Kidney (tissue), 14 donors: ENCODE results near the gene ETFRF1. TPM values are rescaled to one million over a fixed set of nuclear protein-coding genes. Genes with fewer than 3 reads are reported as not detected.

Experiments used
- DNase-seq, 5 donors: peaks; one replicate each; pipeline ENCODE4 v3.0.0-alpha.2; 2013 to 2020
- FAIRE-seq: peaks from 2 replicates; lab custom pipeline; 2012; peaks lifted over from hg19 to GRCh38; lab: Jason Lieb, UNC
- H3K27ac ChIP-seq, 2 donors: one replicate each; pipeline ENCODE4 v1.7.0; 2013; ENCODE audit warnings: low read depth in 2 of 2, low read length in 2 of 2, inconsistent platforms in 1 of 2
- H3K27me3 ChIP-seq: one replicate; pipeline ENCODE4 v1.7.1; 2013; ENCODE audit warnings: low read length, inconsistent platforms; ENCODE audit not compliant: control insufficient read depth, insufficient read depth
- H3K36me3 ChIP-seq, 3 donors: one replicate each; pipeline versions ENCODE4 v1.7.0 to v1.7.1; 2013; ENCODE audit warnings: low read length in 3 of 3, control low read depth in 1 of 3, inconsistent platforms in 1 of 3; ENCODE audit not compliant: insufficient read depth in 3 of 3, control insufficient read depth in 2 of 3
- H3K4me1 ChIP-seq, 3 donors: one replicate each; pipeline versions ENCODE4 v1.7.0 to v1.7.1; 2013; ENCODE audit warnings: low read length in 3 of 3, inconsistent platforms in 1 of 3, low read depth in 1 of 3; ENCODE audit not compliant: control insufficient read depth in 2 of 3, insufficient read depth in 2 of 3
- H3K4me3 ChIP-seq, 3 donors: one replicate each; pipeline versions ENCODE4 v1.7.0 to v1.8.1; 2013; ENCODE audit warnings: low read length in 3 of 3, control low read depth in 1 of 3, inconsistent platforms in 1 of 3
- H3K9ac ChIP-seq, 3 donors: one replicate each; pipeline versions ENCODE4 v1.7.0 to v1.7.1; 2013; ENCODE audit warnings: low read length in 3 of 3, control low read depth in 1 of 3, inconsistent platforms in 1 of 3
- H3K9me3 ChIP-seq, 3 donors: one replicate each; pipeline versions ENCODE4 v1.7.0 to v1.7.1; 2013; ENCODE audit warnings: low read length in 3 of 3, control low read depth in 1 of 3, inconsistent platforms in 1 of 3; ENCODE audit not compliant: control insufficient read depth in 2 of 3, insufficient read depth in 1 of 3
- CTCF ChIP-seq: IDR thresholded peaks from 3 replicates; pipeline ENCODE4 v1.5.1; 2012; ENCODE audit warnings: mild to moderate bottlenecking, moderate library complexity, borderline replicate concordance; ENCODE audit not compliant: insufficient read depth; ENCODE audit errors: extremely low read depth
- intact Hi-C: fragments of 100-400 bp; cut with DNase I; formaldehyde crosslinking; loops from one replicate; pipeline ENCODE4 v1.11.1; 2022
- polyA plus RNA-seq: library from polyadenylated mRNA; stranded (reverse); fragments of 350-450 nt; fragmentation: Illumina TruSeq; extraction: RNeasy Lipid Tissue Mini Kit (QIAGEN cat#74804); gene quantifications from one replicate; pipeline ENCODE4 v1.2.3, GENCODE V29; 2014; ENCODE audit warnings: low read depth, low replicate concordance; ENCODE audit not compliant: insufficient read depth
- total RNA-seq: library from RNA; stranded (reverse); fragmentation: NEBNext Ultra II Directional; extraction: Animal tissue kit (Norgen Biotek cat#: 25700); gene quantifications from one replicate; pipeline ENCODE4 v1.2.1, GENCODE V29; 2021
- donor health status: control.
- donor health status: control.
- donor health status: control.
- donor health status: control.
- donor health status: control.
- donor health status: DM: yes; HTN: yes; CAD: no.
- donor health status: Normal renal cell carcinoma (clear cell type).

Gene ETFRF1
- total and polyA plus RNA-seq, 2 donors from 2014 or later: 30.8 to 61.2 TPM

GRCh38 chr12:25151476-25151875 is 43.6 kb upstream of the ETFRF1 start:
- FAIRE-seq (no peak), DNase-seq (peak; percentile 35 to 85 (median 59))
- H3K4me3 ChIP-seq: no peak overlapping the region
- no peak for TF ChIP-seq CTCF
- no peak overlapping the region for H3K27ac ChIP-seq
- H3K9me3 ChIP-seq: no peaks in the 10 kb centered on the region
- H3K36me3 ChIP-seq: no peaks in the 10 kb centered on the region
- no peaks in the 10 kb centered on the region for H3K27me3 ChIP-seq
- no peaks in the 10 kb centered on the region for H3K4me1 ChIP-seq
- intact Hi-C loops: no loop called here
- H3K9ac ChIP-seq: no peak overlapping the region

GRCh38 chr12:25152055-25152454 is 43.0 kb upstream of the ETFRF1 start:
- H3K4me1 ChIP-seq: no peaks in the 10 kb centered on the region
- DNase-seq: no peak
- FAIRE-seq: no peak
- no peaks in the 10 kb centered on the region for H3K9me3 ChIP-seq
- H3K9ac ChIP-seq: no peak overlapping the region
- H3K4me3 ChIP-seq: no peak overlapping the region
- intact Hi-C loops: no loop called here
- no peaks in the 10 kb centered on the region for H3K36me3 ChIP-seq
- H3K27me3 ChIP-seq: no peaks in the 10 kb centered on the region
- TF ChIP-seq CTCF: no peak
- H3K27ac ChIP-seq: no peak overlapping the region

- intact Hi-C loops: no loop called here
- peak overlapping the region in 1 of 3 donors; percentile 39 for H3K4me3 ChIP-seq
- no peaks in the 10 kb centered on the region for H3K9me3 ChIP-seq
- H3K9ac ChIP-seq: peak overlapping the region in 2 of 3 donors; percentile 3 to 17
- DNase-seq (peak in 2 of 5 donors; percentile 40 to 61), FAIRE-seq (peak; percentile 74)
- H3K27ac ChIP-seq: no peak overlapping the region
- no peaks in the 10 kb centered on the region for H3K36me3 ChIP-seq
- TF ChIP-seq CTCF: peak; percentile 50
- no peaks in the 10 kb centered on the region for H3K27me3 ChIP-seq
- no peaks in the 10 kb centered on the region for H3K4me1 ChIP-seq
Measured at GRCh38 chr12:25155022-25155576, 39.9 kb upstream of the ETFRF1 start.

GRCh38 chr12:25156061-25156460 is 39.0 kb upstream of the ETFRF1 start:
- TF ChIP-seq CTCF: no peak
- Histone ChIP-seq H3K9me3 (no peaks in the 10 kb centered on the region), H3K36me3 (no peaks in the 10 kb centered on the region), H3K9ac (no peak overlapping the region), H3K27me3 (no peaks in the 10 kb centered on the region), H3K27ac (no peak overlapping the region), H3K4me1 (no peaks in the 10 kb centered on the region), H3K4me3 (no peak overlapping the region)
- intact Hi-C loops: no loop called here
- DNase-seq (no peak), FAIRE-seq (no peak)
